HG03025 (cell line): ENCODE data around the gene NPHP1.
"Not testable (repeated sequence)": the region's sequence is repeated elsewhere in the genome, so short reads cannot be mapped to it uniquely, and the experiment has no call there.

Experiments
- ATAC-seq: cut with Tn5 transposase; IDR thresholded peaks from one replicate; pipeline ENCODE4 v1.9.1; 2021; ENCODE audit warnings: mild to moderate bottlenecking, moderate library complexity; ENCODE audit not compliant: unreplicated experiment, low FRiP score

NPHP1 gene

DNA sequence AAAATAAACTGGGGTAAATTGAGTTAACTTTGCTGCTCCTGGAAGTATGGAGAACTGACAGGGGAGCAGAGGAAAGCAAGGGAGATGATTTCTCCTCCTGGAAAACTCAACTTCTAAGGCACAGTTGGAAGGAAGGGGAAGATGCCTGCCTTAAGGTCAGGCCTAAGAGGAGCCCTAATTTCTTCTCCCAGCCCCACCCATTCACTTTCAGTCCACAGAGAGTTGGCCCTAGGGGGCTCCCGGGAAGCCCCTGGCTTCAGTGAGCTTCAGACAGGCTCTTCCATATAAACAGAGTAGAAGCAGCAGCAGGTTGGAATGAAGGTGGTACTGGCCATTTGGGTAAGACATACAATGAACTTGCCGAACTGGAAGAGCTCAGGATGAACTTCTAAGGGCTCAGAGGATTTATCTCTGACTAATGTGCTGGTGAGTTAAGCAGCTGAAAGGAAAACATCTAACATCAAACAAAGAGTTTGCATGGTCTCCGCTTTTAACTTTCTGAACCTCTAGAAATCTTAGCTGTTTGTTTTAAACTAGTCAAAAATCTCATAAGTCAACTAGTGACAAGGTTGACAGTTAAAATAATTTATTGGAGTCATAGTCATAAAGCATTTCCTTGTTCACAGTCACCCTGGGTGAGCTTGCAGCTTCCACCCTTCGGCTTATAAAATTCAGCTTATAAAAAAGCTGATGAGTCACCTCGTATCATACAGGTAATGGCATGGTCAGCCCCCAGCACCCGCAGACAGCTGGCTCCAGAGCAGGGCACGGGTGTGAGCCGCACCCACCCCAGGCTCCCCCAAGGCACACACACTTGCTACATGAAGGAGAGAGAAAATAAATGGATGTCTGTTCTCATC, 99.0 kb downstream of the NPHP1 start:
- no peak for ATAC-seq

DNA sequence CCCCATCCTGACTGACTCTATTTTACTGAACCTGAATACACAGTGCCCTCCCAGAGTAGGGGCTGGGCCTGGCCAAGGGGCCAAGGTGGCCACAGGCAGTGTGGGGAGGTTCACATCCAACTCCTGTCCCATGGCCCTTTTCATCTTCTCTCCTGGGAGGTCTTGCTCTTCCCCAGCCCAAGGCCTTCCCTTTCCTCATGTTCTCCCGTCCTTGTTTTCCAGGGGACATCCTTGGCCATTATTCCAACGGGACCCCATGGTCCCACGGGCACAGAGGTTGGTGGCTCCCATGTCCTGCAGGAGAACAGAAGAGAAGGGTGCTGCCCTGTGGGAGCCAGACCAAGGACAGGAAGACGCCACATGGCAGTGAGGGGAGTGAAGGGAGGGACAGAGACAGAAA, 99.6 kb downstream of the NPHP1 start:
- no peak for ATAC-seq

DNA sequence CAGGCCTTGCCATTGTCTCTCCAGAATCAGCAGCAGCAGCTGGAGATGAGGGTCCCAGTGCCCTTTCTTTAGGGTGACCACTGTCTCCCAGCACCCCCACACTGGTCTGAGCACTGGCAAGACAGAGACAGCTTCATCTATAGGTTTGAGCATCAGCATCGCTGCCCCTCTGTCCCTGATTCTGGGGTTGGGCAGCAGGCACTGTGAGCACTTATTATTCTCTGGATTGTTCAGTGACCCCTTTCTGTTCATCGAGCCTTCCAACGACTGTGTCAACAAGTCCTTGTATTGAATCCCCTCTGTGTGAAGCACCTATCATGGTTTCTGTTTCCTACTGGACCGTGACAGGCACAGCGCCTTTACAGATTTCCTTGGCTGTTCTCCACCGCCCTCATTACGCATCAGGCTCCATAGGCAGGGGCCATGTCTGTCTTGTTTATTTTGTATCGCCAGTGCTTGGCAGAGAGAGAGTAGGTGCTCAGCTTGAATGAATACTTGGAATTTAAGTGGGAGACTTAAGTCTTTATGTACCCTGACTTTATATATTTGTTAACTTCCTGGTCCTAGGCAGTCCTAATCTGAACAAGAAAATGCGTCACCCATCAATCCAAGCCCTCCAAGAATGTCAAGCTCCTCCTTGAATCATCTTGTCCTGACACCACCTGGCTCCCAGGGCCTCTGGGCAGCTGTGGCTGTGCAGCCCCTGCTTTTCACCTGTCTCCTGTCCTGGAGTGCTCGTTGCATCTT, 100.6 kb downstream of the NPHP1 start:
- ATAC-seq: no peak

DNA sequence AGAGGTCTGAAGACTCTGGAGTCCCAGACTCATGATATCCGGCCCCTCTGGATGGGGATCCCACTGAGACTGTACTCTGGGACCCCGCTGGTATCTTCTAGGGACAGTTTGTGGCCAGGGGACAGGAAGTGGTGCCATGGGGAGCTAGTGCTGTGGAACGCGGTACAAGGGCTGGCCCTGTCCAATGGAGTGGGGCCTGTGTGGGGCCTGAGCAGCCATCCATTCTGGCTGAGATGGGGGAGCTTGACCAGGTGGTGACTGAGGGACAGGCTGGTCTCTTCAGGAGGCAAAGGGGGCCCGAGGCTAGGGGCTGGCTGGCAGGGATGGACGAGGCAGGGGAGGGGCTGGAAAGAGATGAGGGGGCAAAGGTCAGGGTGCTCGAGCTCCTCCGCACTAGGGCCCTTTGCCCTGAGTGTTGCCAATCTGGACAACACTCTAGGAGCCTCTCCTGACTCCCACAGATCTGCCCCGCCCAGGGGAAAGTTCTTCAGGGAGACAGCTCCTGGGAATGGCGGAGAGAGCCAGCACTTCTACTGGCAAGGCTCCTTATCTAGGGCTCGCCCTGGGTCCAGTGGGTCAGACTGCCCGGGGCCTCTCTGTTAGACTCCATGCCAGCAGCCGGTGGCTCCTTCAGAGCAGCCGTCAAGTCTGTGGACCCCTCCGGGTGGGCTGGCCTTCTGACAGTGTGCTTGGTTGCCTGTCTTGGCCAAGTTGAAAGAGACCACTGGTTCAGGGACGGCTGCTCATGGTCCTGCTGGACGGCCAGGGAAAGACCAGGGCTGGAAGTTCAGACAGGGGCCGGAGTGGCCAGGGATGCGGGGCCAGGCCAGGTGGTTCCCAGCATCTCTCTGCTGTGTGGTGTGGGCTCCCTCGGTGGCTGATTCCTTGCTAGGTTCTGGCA, 101.5 kb downstream of the NPHP1 start:
- no peak for ATAC-seq

DNA sequence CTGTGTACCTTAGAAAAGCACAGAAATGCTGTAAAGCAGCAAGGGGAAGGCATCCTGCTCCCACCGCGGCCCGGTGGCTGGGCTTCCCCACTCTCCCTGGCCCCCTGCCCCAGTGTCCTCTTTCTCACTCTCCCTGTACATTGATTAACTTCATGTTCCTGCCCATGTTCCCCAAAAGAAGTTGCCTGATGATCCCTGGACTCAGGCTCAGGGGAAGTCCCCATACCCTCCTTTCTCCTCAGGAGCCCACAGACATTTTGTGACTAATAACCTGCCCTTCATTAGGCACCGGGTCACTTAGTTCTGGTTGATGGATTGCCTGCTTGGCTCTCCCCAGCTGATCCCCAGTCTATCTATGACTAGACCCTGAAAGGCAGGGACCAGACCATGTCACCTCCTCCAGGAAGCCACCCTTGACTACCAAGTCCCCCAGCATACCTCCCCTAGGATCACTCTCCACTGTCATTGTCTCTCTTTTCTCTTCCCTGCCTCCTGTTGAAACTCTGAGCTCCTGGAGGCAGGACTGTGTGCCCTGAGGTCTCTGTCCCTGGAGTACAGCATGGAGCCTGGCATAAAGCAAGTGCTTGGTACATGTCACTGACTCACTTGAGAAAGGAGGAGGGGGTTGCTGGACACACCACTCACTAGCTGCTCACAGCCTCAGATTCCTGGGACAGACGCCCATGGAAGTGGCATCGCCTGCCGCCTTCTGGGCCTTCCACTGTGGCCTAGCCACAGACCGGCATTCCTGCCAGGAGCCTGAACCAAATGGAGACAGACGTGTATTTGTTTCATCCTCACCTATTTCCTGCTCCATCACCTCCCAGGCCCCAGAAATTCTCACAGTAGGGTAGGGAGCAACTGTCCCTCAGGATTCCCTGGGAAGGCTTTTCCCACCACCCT, 102.7 kb downstream of the NPHP1 start:
- no peak for ATAC-seq

DNA sequence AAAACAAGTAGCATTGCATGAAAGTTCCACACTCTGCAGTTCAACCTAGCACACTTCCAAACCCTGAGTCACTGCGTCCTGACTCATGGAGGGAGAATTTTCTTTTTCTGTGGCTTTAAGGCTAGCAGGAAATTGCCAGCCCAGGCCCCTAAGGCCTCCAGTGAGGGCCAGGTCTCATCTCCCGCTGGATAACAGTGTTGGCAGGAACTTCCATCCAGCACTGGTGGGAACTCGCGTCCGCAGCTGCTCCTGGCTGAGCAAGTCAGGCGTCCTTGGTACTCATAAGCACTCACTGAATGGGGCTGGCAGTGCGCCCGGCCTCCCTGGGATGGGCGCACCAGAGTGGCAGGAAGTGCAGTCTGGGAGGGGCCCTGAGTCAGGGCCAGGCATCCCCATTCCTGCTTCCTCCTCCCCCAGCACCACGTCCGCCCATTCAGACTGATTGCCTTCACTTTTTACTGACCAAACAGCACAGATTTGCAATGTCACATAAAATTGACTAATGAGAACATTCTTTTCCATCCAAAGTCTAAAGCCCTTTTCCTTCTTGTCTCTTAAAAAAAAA, 103.5 kb downstream of the NPHP1 start:
- no peak for ATAC-seq

DNA sequence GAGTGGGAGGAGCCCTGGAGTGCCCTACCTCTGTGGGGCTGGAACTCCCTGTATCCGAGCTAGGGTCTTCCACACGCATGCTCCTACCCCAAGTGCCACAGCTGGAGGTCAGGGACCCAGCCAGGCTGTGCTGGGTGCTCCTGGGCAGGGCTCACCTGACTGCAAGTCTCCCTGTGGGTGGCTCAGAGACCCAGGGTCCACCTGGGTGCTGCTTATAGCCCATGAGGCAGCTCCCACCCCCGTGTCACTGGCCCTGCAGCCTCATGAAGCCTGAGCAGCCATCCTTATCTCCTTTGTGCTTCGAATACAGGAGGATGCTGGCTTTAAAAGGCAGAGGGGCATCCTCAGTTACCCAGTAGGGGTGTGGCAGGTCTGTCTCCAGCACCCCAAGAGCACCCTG, 103.9 kb downstream of the NPHP1 start:
- not testable (repeated sequence) for ATAC-seq

DNA sequence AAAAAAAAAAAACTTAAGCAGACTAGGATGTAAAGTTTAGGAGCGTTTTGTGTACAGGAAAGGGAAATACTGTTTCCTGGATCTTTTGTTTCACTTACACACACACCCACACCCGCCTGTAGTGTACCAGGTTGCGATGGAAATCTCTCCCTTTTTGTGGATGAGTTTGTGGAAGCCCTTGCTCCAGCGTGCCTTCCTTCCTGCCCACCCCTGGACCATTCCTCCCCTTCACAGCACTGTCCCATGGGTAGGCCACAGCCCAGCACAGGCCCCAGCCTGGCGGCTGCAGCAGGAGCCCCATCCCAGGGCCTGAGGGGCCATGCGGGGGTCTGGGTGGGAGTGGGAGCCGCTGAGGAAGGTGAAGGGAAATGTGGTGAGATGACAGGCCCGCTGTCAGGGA, 104.3 kb downstream of the NPHP1 start:
- ATAC-seq: no peak

DNA sequence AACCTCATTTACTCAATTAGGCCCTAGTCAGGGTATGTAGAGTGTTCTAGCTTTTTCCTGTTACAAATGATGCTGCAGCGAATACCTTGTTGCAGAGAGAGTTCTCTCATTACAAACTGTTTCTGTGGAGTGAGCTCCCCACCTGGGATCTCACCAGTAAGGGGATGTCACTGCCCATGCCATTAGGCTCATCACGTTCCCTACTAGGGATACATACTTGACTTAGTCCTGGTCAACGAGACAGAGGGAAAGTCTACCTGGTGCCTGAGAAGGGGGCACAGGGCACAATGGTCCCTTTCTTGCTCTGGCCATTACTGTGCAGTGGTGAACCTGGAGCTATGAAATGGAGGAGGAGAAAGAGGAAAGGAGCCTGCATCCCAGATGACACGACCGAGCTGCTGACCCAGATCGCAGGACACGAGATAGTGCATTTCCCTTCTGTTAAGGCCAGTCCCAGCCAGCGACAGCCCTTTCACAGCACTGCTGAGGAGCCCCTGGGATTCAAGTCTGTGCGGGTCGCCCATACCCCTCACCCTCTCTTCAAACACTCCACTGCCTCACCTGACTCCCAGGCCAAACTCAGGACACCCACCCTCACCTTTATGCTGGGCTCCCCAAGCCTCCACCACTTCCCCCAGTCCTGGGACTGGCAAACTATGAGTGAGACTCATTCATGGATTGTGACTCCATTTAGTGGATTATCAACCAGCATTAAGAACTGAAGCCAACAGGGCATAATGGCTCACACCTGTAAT, 105.2 kb downstream of the NPHP1 start:
- ATAC-seq: no peak

DNA sequence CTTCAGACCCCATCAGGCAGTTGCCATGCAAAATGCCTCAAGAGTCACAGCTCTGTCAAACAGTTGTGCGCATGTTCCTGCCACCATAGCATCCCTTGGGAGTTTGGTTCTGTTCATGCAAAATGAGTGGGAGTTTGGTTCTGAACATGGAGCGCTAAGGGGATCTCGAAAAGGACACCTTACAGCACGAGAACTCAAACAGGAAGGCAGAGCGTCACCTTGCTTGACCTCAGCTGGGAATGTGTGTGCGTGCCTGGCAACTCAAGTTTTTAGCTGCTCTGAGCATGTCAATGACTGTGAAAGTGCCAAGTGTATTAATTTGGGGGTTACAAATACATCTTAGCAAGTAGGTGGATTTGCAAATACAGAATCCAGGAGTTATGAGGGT, 105.8 kb downstream of the NPHP1 start:
- no peak for ATAC-seq

DNA sequence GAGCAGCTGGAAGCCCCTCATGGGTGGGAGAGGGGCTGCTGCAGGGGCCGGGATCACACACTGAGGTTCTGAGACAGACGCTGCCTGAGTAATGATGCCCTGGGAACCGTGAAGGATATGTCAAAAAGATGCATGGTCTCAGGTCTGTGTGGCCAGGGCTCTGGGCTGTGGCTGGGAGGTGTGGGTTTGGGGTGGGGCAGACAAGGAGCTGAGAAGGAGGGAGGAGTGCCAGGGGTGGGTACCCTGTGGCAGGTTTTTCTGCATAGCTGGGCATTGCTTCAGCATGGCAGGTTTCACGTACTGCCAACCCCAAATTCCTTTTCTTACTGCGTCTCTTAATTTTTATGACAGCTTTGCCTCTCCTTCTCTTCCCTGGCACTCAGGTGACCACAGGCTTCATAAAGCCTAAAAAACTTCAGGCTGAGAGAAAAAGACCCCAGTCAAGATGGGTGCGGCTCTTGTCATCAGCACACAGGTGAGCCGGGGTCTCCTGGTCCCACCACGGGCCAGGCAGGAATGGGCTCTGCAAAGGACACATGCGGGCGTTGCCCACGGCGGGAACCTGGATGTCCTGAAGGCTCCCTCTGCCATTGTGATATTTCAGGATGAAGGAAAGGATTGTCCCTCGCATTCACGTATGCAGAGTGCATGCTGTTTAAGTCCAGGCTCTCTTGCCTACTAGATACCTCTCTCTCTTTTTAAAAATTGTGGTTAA, 107.2 kb downstream of the NPHP1 start:
- no peak for ATAC-seq

DNA sequence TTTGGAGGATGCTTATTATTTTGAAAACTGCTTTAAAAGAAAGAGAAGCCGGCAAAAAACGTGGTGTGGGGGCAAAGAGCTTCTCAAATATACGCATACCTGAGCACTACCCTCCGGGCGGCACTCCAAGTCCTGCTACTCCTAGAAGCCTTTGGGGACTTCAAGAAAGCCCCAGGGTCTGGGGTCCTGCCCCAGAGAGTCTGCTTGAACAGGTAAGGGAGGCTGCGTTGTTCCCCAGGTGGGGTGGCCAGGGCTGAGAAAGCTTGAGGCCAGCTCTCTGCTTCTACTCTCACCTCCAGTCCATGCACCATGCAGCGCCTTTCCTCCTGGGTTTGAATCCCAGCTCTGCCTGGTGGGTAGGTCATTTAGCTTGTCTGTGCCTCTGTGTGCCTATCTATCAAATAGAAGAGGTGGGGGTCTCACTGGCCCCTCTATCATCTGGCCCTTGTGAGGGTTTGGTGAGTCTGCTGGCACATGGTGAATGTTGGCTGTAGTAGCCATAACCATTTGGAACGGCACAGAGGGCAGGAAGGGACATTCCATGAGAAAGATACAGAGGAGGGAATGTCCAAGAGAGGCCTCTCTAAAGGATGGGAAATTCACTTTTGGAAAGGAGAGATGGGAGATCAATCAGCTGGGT, 108.7 kb downstream of the NPHP1 start:
- ATAC-seq: no peak

DNA sequence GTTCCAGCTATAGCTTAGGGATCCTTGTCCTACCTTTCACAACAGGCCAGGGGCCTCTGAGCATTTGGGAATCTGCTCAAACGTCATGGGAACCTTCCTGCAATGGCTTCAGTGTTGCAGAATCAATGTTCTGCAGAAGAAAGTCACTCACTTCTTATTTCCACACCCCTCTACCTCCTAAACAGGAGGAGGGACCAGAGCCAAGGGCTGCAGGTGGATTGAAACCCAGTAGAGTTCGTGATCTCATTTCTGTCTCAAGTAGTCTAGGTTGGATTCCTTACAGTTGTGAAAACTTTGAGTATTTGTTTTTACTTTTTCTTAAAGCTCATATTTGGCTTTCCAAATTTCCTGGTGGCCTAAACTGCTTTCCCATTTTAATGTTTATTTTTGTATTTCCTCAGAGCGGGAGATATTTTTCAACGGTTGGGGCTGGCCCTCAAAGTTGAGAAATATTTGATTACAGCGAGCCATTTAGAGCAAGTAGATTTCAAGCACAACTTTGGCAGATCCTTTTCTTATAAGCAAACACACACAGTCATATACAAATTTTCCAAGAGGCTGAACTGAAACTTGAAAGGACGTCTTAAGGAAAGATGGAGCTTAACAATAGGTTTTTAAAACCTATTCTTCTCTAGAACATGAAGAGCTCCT, 109.8 kb downstream of the NPHP1 start:
- ATAC-seq: not testable (repeated sequence)

DNA sequence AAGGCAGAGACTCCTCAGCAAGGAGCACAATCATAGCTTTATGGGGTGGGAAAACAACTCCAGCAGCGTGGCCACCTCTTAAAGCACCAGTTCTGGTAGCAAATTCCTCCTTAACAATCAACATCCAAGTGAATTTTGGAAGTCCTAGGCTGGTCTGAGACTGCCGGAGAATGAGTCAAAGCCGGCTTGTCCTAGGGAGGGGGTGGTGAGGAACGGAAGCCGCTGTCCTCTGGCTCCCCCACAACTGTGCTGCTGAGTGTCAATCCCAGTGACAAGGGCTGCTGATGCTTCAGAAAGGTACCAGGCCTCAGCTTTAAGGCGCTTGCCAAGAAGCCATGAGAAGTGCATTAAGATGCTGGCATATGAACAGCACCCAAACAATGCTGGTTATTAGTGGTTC, 110.9 kb downstream of the NPHP1 start:
- not testable (repeated sequence) for ATAC-seq

DNA sequence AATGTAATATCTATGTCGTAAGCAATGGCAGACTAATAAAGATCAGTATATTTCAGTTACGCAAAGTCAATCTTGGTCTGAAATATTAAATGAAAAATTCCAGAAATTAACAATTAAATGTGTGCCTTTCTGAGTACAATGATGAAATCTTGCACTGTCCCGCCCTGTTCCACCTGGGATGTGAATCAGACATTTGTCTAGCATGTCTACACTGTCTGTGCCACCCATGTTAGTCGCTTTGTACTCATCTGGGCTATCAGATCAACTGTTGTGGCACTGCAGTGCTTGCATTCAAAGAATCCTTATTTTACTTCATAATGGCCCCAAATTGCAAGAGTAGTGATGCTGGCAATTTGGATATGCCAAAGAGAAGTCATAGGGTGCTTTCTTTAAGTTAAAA, 114.6 kb downstream of the NPHP1 start:
- ATAC-seq: not testable (repeated sequence)

DNA sequence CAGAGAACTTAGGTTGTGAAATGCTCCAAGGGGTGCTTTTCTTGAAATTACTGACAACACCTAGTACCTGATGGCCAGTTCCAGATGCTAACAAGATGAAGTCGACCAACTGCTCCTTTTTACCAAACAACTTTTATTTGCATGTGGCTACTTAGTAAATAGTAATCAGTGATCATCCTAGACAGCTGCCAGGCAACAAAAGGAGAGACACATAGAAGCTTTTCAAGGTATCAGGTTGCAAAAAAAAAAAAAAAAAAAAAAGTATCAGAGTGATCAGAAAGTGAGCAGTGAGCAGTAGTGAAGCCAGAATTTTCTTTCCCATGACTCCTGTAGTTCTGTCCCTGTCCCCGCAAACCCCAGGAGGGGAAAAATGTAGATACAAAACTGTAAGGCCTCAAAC, 121.1 kb downstream of the NPHP1 start:
- not testable (repeated sequence) for ATAC-seq

DNA sequence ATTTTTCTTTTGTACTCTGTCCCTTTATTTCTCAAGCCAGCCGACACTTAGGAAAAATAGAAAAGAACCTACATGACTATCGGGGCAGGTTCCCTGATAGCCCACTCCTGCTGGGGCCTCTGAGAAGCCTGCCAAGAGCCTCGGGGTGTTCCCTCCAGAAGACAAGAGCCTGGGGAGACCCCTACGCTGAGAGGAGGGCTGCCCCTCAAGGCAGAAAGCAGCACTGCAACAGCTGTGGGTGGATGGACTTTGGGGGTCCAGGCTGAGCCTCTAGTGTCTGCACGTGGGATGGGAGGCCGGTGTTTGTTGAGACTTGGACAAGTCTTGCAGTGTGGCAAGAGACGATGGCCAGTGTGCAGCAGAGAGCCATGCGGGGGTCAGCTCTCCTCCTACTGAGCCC, 121.7 kb downstream of the NPHP1 start:
- not testable (repeated sequence) for ATAC-seq
